Thyroid gland (tissue), 4 donors: ENCODE results near the gene SLC26A6. TPM values are rescaled to one million over a fixed set of nuclear protein-coding genes. Genes with fewer than 3 reads are reported as not detected.
A peak's percentile ranks its signal among the peaks of the same experiment; 100 is the strongest.

Source experiments
- DNase-seq, 2 donors: peaks; one replicate each; pipeline ENCODE4 v3.0.0-alpha.2; 2019
- H3K27ac ChIP-seq, 3 donors: fragments of 200-600 bp; sonication (generic); 1 replicate in 2 of 3; 2 replicates in 1 of 3; pipeline ENCODE4 v1.5.1; 2016 to 2019; ENCODE audit warnings: mild to moderate bottlenecking in 1 of 3, moderate library complexity in 1 of 3
- H3K27me3 ChIP-seq: fragments of 200-600 bp; sonication (generic); one replicate; pipeline ENCODE4 v1.5.1; 2019
- H3K36me3 ChIP-seq, 2 donors: fragments of 200-600 bp; sonication (generic); one replicate each; pipeline ENCODE4 v1.5.1; 2016 to 2019
- H3K4me1 ChIP-seq, 2 donors: fragments of 200-600 bp; sonication (generic); one replicate each; pipeline ENCODE4 v1.5.1; 2017 to 2019
- H3K4me3 ChIP-seq, 3 donors: fragments of 200-600 bp; sonication (generic); replicated peaks in 1 of 3; 1 replicate in 2 of 3; 2 replicates in 1 of 3; pipeline ENCODE4 v1.5.1; 2016; ENCODE audit warnings: mild to moderate bottlenecking in 1 of 3
- H3K9me3 ChIP-seq: fragments of 200-600 bp; sonication (generic); one replicate; pipeline ENCODE4 v1.5.1; 2017
- POLR2A ChIP-seq, 2 donors: fragments of 450-650 bp; IDR thresholded peaks; one replicate each; pipeline ENCODE4 v1.6.1; 2017; ENCODE audit warnings: antibody characterized with exemption in 2 of 2, mild to moderate bottlenecking in 2 of 2, moderate library complexity in 1 of 2
- WGBS, 2 donors: methylation state at CpG; one replicate each; pipeline ENCODE4 v1.1.5; 2017; 5-methylcytosine and 5-hydroxymethylcytosine counted together
- intact Hi-C: fragments of 100-400 bp; cut with DNase I; formaldehyde crosslinking; loops from one replicate; pipeline ENCODE4 v1.15.1; 2023
- total RNA-seq, 4 donors: library from RNA; depleted of rRNA; stranded (reverse); fragments of >200 nt; gene quantifications; one replicate each; pipeline ENCODE4 v1.2.3, GENCODE V29; 2016
- TF ChIP-seq, protein P1 (sequence below), 6 experiments: fragments of 200-600 bp in 3 of 6; fragments of 450-650 bp in 3 of 6; sonication (generic) in 3 of 6; IDR thresholded peaks; one replicate each; pipeline ENCODE4 v1.5.1; 2016 to 2019; ENCODE audit warnings: antibody characterized with exemption in 6 of 6, mild to moderate bottlenecking in 2 of 6, inconsistent platforms in 1 of 6, moderate library complexity in 1 of 6

Gene SLC26A6
- total RNA-seq, 4 donors from 2014 or later = 7.5 to 19.1 (median 11.4) TPM

GRCh38 chr3:48655063-48655462 is 19.8 kb upstream of the SLC26A6 start:
- 91 to 92% methylated on average over 9 to 12 of the region's 12 CpGs for WGBS, 2 donors
- intact Hi-C loops = no loop called here
- Histone ChIP-seq H3K4me1 (peaks cover 9 to 17% of the 10 kb centered on the region in 2 donors), H3K27me3 (no peaks in the 10 kb centered on the region), H3K27ac (peak overlapping the region in 1 of 3 donors; percentile 74), H3K4me3 (no peak overlapping the region), H3K36me3 (no peaks in the 10 kb centered on the region), H3K9me3 (no peaks in the 10 kb centered on the region)
- TF ChIP-seq POLR2A (IDR thresholded peaks at IDR 0.05) = no peak
- TF ChIP-seq, protein P1, sequence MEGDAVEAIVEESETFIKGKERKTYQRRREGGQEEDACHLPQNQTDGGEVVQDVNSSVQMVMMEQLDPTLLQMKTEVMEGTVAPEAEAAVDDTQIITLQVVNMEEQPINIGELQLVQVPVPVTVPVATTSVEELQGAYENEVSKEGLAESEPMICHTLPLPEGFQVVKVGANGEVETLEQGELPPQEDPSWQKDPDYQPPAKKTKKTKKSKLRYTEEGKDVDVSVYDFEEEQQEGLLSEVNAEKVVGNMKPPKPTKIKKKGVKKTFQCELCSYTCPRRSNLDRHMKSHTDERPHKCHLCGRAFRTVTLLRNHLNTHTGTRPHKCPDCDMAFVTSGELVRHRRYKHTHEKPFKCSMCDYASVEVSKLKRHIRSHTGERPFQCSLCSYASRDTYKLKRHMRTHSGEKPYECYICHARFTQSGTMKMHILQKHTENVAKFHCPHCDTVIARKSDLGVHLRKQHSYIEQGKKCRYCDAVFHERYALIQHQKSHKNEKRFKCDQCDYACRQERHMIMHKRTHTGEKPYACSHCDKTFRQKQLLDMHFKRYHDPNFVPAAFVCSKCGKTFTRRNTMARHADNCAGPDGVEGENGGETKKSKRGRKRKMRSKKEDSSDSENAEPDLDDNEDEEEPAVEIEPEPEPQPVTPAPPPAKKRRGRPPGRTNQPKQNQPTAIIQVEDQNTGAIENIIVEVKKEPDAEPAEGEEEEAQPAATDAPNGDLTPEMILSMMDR (IDR thresholded peaks at IDR 0.05) = no peak
- no peak for DNase-seq

DNA sequence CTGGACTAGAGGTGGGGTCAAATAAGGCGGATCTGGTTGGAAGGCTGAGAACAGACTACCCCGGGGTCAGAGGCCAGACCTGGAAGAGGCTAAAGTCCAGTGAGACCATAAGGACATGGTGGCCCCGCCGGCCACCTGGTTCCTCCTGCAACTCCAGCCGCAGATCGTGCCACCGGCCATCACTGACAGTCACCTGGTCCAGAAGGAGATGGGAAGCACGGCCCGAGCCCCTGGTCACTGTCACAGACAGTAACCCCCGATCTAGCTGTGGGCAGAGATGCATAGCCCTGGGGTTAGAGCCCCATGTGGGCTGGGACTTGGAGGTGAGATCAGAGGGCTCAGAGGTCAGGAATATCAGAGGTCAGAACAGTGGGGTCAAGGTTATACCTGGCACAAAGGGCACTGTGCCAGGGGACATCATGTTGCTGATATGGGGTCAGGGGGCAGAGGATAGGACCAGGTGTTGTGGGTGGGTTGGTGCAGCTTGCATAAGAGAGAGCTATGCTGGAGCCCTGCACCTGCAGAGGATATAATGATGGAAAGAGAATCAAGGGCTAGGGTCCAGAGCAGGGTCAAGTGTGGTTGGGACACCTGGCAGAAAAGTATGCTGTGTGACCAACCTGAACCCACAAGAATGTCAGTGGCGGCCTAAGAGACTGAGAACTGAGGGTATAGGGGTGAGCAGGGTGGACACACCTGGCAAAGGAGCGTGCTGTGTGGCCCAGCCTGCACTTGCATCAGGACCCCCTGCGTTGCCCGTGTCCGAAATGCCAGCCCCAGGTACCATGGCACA is 17.9 kb upstream of the SLC26A6 start:
- TF ChIP-seq, protein P1 (IDR thresholded peaks at IDR 0.05) = no peak
- TF ChIP-seq POLR2A (IDR thresholded peaks at IDR 0.05) = no peak
- no peak for DNase-seq
- WGBS, 2 donors = 95 to 98% methylated on average over 11 to 15 of the region's 15 CpGs
- intact Hi-C loops = no loop called here
- Histone ChIP-seq H3K4me3 (no peak overlapping the region), H3K9me3 (no peaks in the 10 kb centered on the region), H3K36me3 (no peaks in the 10 kb centered on the region), H3K27ac (no peak overlapping the region), H3K27me3 (no peaks in the 10 kb centered on the region), H3K4me1 (peaks cover 9 to 17% of the 10 kb centered on the region in 2 donors)

GRCh38 chr3:48651771-48652170 is 16.5 kb upstream of the SLC26A6 start:
- TF ChIP-seq, protein P1 (IDR thresholded peaks at IDR 0.05) = no peak
- TF ChIP-seq POLR2A (IDR thresholded peaks at IDR 0.05) = no peak
- WGBS, 2 donors = 86 to 87% methylated on average over 4 to 10 of the region's 11 CpGs
- H3K27ac ChIP-seq = no peak overlapping the region
- no peak overlapping the region for H3K4me3 ChIP-seq
- no peak for DNase-seq
- no peaks in the 10 kb centered on the region for H3K36me3 ChIP-seq
- no peaks in the 10 kb centered on the region for H3K27me3 ChIP-seq
- intact Hi-C loops = no loop called here
- H3K4me1 ChIP-seq = peaks cover 6 to 14% of the 10 kb centered on the region in 2 donors
- no peaks in the 10 kb centered on the region for H3K9me3 ChIP-seq

- peaks cover 4 to 5% of the 10 kb centered on the region in 2 donors for H3K4me1 ChIP-seq
- H3K4me3 ChIP-seq = no peak overlapping the region
- H3K27ac ChIP-seq = no peak overlapping the region
- no peak for TF ChIP-seq POLR2A (IDR thresholded peaks at IDR 0.05)
- TF ChIP-seq, protein P1 (IDR thresholded peaks at IDR 0.05) = no peak
- no peaks in the 10 kb centered on the region for H3K36me3 ChIP-seq
- 88 to 93% methylated on average over 8 of the region's 12 CpGs for WGBS, 2 donors
- H3K27me3 ChIP-seq = no peaks in the 10 kb centered on the region
- no peak for DNase-seq
- intact Hi-C loops = no loop called here
- no peaks in the 10 kb centered on the region for H3K9me3 ChIP-seq
Observed at GRCh38 chr3:48650723-48651122, 15.5 kb upstream of the SLC26A6 start.

- Histone ChIP-seq H3K9me3 (no peaks in the 10 kb centered on the region), H3K36me3 (no peaks in the 10 kb centered on the region), H3K4me1 (no peaks in the 10 kb centered on the region), H3K27ac (no peak overlapping the region), H3K27me3 (no peaks in the 10 kb centered on the region), H3K4me3 (no peak overlapping the region)
- WGBS, 2 donors = 92 to 93% methylated on average over 10 to 15 of the region's 15 CpGs
- no peak for DNase-seq
- TF ChIP-seq, protein P1 (IDR thresholded peaks at IDR 0.05) = no peak
- TF ChIP-seq POLR2A (IDR thresholded peaks at IDR 0.05) = no peak
- intact Hi-C loops = no loop called here
Observed at GRCh38 chr3:48648188-48648850, 13.1 kb upstream of the SLC26A6 start.
